Adipose tissue (tissue), 3 donors: Measurements from ENCODE around the gene HS3ST3B1. TPM values are rescaled to one million over a fixed set of nuclear protein-coding genes. Genes with fewer than 3 reads are reported as not detected.

Experiments used
- H3K27ac ChIP-seq: one replicate; pipeline ENCODE4 v1.5.1; 2013; ENCODE audit warnings: low read depth, low read length
- WGBS, 3 donors: extraction: QIAGEN DNeasy Blood & Tissue Kit; methylation state at CpG; one replicate each; pipeline ENCODE4 v1.1.7; 2013; 5-methylcytosine and 5-hydroxymethylcytosine counted together
- polyA plus RNA-seq, 3 donors: library from polyadenylated mRNA; stranded (reverse); fragments of 200-250 nt; gene quantifications; one replicate each; pipeline ENCODE4 v1.2.3, GENCODE V29; 2013
- donor health status: healthy with polysubstance abuse.
- donor health status: Bipolar disorder and iron deficiency.
- donor health status: healthy.

The HS3ST3B1 gene
- polyA plus RNA-seq, 3 donors = 0.39 to 0.95 (median 0.67) TPM

- 39 to 55% (median 53%) methylated on average over 10 of the region's 10 CpGs for WGBS, 3 donors
- no peak overlapping the region for H3K27ac ChIP-seq
Measured at GRCh38 chr17:14316126-14316832, 15.4 kb downstream of the HS3ST3B1 start.

GRCh38 chr17:14317383-14317782 lies 16.5 kb downstream of the HS3ST3B1 start:
- no peak overlapping the region for H3K27ac ChIP-seq
- 57 to 77% (median 69%) methylated on average over 3 of the region's 3 CpGs for WGBS, 3 donors

- H3K27ac ChIP-seq = no peak overlapping the region
- WGBS, 3 donors = 65 to 78% (median 73%) methylated on average over 12 of the region's 12 CpGs
Measured at GRCh38 chr17:14318109-14318917, 17.4 kb downstream of the HS3ST3B1 start.

- no peak overlapping the region for H3K27ac ChIP-seq
- WGBS, 3 donors = 79 to 90% (median 86%) methylated on average over 4 of the region's 4 CpGs
Measured at GRCh38 chr17:14318918-14319205, 18.0 kb downstream of the HS3ST3B1 start.

- WGBS, 3 donors = 92 to 96% (median 95%) methylated on average over 4 of the region's 4 CpGs
- H3K27ac ChIP-seq = no peak overlapping the region
Measured at GRCh38 chr17:14320098-14320497, 19.2 kb downstream of the HS3ST3B1 start.

- 45 to 69% (median 63%) methylated on average over 13 of the region's 13 CpGs for WGBS, 3 donors
- H3K27ac ChIP-seq = no peak overlapping the region
Measured at GRCh38 chr17:14320734-14321475, 20.0 kb downstream of the HS3ST3B1 start.

GRCh38 chr17:14321476-14321949 lies 20.6 kb downstream of the HS3ST3B1 start:
- no peak overlapping the region for H3K27ac ChIP-seq
- WGBS, 3 donors = 52 to 63% (median 61%) methylated on average over 7 of the region's 7 CpGs

- 84 to 91% (median 89%) methylated on average over 7 of the region's 7 CpGs for WGBS, 3 donors
- no peak overlapping the region for H3K27ac ChIP-seq
Measured at GRCh38 chr17:14321980-14322776, 21.3 kb downstream of the HS3ST3B1 start.

- 24 to 53% (median 51%) methylated on average over 3 of the region's 3 CpGs for WGBS, 3 donors
- H3K27ac ChIP-seq = no peak overlapping the region
Measured at GRCh38 chr17:14323522-14323981, 22.7 kb downstream of the HS3ST3B1 start.

GRCh38 chr17:14325618-14326167 lies 24.8 kb downstream of the HS3ST3B1 start:
- H3K27ac ChIP-seq = no peak overlapping the region
- 45 to 71% (median 67%) methylated on average over 9 of the region's 9 CpGs for WGBS, 3 donors

- WGBS, 3 donors = 66 to 71% (median 71%) methylated on average over 5 of the region's 5 CpGs
- no peak overlapping the region for H3K27ac ChIP-seq
Measured at GRCh38 chr17:14329900-14330491, 29.1 kb downstream of the HS3ST3B1 start.

- H3K27ac ChIP-seq = no peak overlapping the region
- 30 to 61% (median 47%) methylated on average over 8 of the region's 8 CpGs for WGBS, 3 donors
Measured at GRCh38 chr17:14330492-14330962, 29.6 kb downstream of the HS3ST3B1 start.

GRCh38 chr17:14331225-14331981 lies 30.5 kb downstream of the HS3ST3B1 start:
- 76 to 85% (median 80%) methylated on average over 10 of the region's 10 CpGs for WGBS, 3 donors

GRCh38 chr17:14331982-14332298 lies 31.1 kb downstream of the HS3ST3B1 start:
- no peak overlapping the region for H3K27ac ChIP-seq
- 68 to 83% (median 77%) methylated on average over 3 of the region's 3 CpGs for WGBS, 3 donors

More at GRCh38 chr17:14331225-14331981, 30.5 kb downstream of the HS3ST3B1 start:
- H3K27ac ChIP-seq = no peak overlapping the region

- WGBS, 3 donors = 74 to 87% (median 83%) methylated on average over 10 of the region's 10 CpGs
- no peak overlapping the region for H3K27ac ChIP-seq
Measured at GRCh38 chr17:14332331-14332730, 31.4 kb downstream of the HS3ST3B1 start.

- H3K27ac ChIP-seq = no peak overlapping the region
- WGBS, 3 donors = 80 to 93% (median 92%) methylated on average over 7 of the region's 7 CpGs
Measured at GRCh38 chr17:14333506-14333905, 32.6 kb downstream of the HS3ST3B1 start.
